Stomach (tissue), 4 donors: ENCODE results near the gene SPN.

Experiments
- CTCF ChIP-seq, 7 experiments: fragments of 450-650 bp in 4 of 7; fragments of 200-600 bp in 3 of 7; sonication (generic) in 3 of 7; IDR thresholded peaks; one replicate each; pipeline ENCODE4 v1.5.1; 2016 to 2019; ENCODE audit warnings: antibody characterized with exemption in 7 of 7, control low read depth in 2 of 7, mild to moderate bottlenecking in 1 of 7
- EP300 ChIP-seq: sonication (generic); formaldehyde crosslinking; IDR thresholded peaks from one replicate; pipeline ENCODE4 v1.6.1; 2017; ENCODE audit warnings: antibody characterized with exemption
- POLR2A ChIP-seq, 4 donors: fragments of 450-650 bp; IDR thresholded peaks; one replicate each; pipeline ENCODE4 v1.6.1; 2016; ENCODE audit warnings: antibody characterized with exemption in 4 of 4, control low read depth in 2 of 4, mild to moderate bottlenecking in 1 of 4, moderate library complexity in 1 of 4

- TF ChIP-seq POLR2A (IDR thresholded peaks at IDR 0.05) (no peak), EP300 (no peak), CTCF (IDR thresholded peaks at IDR 0.05) (peak in 5 of 7 experiments; percentile 70 to 94 (median 88))
These were observed 37.4 kb downstream of the SPN start for GRCh38 chr16:29700253-29700987.
